ENCODE data around the gene TYW5. TPM values are rescaled to one million over a fixed set of nuclear protein-coding genes. Genes with fewer than 3 reads are reported as not detected.

TYW5 gene
- total RNA-seq, 4 donors from 2014 or later: 9.0 to 18.9 (median 11.1) TPM

GRCh38 chr2:199972088-199972626, 16.9 kb upstream of the TYW5 start:
- TF ChIP-seq POLR2A (IDR thresholded peaks at IDR 0.05) (no peak), CTCF (IDR thresholded peaks at IDR 0.05) (no peak)
- 92 to 93% methylated on average over 6 of the region's 6 CpGs for WGBS, 2 donors
- no peaks in the 10 kb centered on the region for H3K9me3 ChIP-seq
- intact Hi-C loops (cut with DNase I): no loop called here
- DNase-seq: no peak
- no peaks in the 10 kb centered on the region for H3K4me1 ChIP-seq
- H3K4me3 ChIP-seq (replicated peaks in 1 of 3): no peak overlapping the region
- no peaks in the 10 kb centered on the region for H3K27me3 ChIP-seq
- H3K27ac ChIP-seq: no peak overlapping the region
- no peaks in the 10 kb centered on the region for H3K36me3 ChIP-seq

- no peaks in the 10 kb centered on the region for H3K27me3 ChIP-seq
- no peak for DNase-seq
- no peak overlapping the region for H3K27ac ChIP-seq
- 86 to 96% methylated on average over 1 of the region's 1 CpG for WGBS, 2 donors
- H3K4me1 ChIP-seq: no peaks in the 10 kb centered on the region
- no peak for TF ChIP-seq CTCF (IDR thresholded peaks at IDR 0.05)
- TF ChIP-seq POLR2A (IDR thresholded peaks at IDR 0.05): no peak
- intact Hi-C loops (cut with DNase I): no loop called here
- H3K4me3 ChIP-seq (replicated peaks in 1 of 3): no peak overlapping the region
- peaks cover 16 to 24% of the 10 kb centered on the region in 2 donors for H3K36me3 ChIP-seq
- no peaks in the 10 kb centered on the region for H3K9me3 ChIP-seq
Observed at GRCh38 chr2:199968126-199968525, 12.8 kb upstream of the TYW5 start.

- no peak for DNase-seq
- TF ChIP-seq POLR2A (IDR thresholded peaks at IDR 0.05) (no peak), CTCF (IDR thresholded peaks at IDR 0.05) (no peak)
- no peaks in the 10 kb centered on the region for H3K27me3 ChIP-seq
- WGBS, 2 donors: 92 to 97% methylated on average over 1 of the region's 1 CpG
- no peak overlapping the region for H3K4me3 ChIP-seq (replicated peaks in 1 of 3)
- no peaks in the 10 kb centered on the region for H3K9me3 ChIP-seq
- no peaks in the 10 kb centered on the region for H3K4me1 ChIP-seq
- peaks cover 23 to 32% of the 10 kb centered on the region in 2 donors for H3K36me3 ChIP-seq
- intact Hi-C loops (cut with DNase I): no loop called here
- no peak overlapping the region for H3K27ac ChIP-seq
Observed at GRCh38 chr2:199966976-199967375, 11.7 kb upstream of the TYW5 start.

- no peak for TF ChIP-seq CTCF (IDR thresholded peaks at IDR 0.05)
- no peak for TF ChIP-seq POLR2A (IDR thresholded peaks at IDR 0.05)
- intact Hi-C loops (cut with DNase I): no loop called here
- H3K27ac ChIP-seq: no peak overlapping the region
- DNase-seq: no peak
- no peaks in the 10 kb centered on the region for H3K4me1 ChIP-seq
- no peaks in the 10 kb centered on the region for H3K27me3 ChIP-seq
- no peaks in the 10 kb centered on the region for H3K9me3 ChIP-seq
- H3K4me3 ChIP-seq (replicated peaks in 1 of 3): no peak overlapping the region
- H3K36me3 ChIP-seq: peaks cover 29 to 37% of the 10 kb centered on the region in 2 donors
- 86 to 87% methylated on average over 2 of the region's 2 CpGs for WGBS, 2 donors
Observed at GRCh38 chr2:199966405-199966804, 11.1 kb upstream of the TYW5 start.

GRCh38 chr2:199962203-199962602, 6.9 kb upstream of the TYW5 start:
- H3K4me3 ChIP-seq (replicated peaks in 1 of 3): no peak overlapping the region
- 89 to 93% methylated on average over 2 of the region's 2 CpGs for WGBS, 2 donors
- peaks cover 2 to 5% of the 10 kb centered on the region in 2 donors for H3K4me1 ChIP-seq
- H3K9me3 ChIP-seq: no peaks in the 10 kb centered on the region
- no peak for TF ChIP-seq POLR2A (IDR thresholded peaks at IDR 0.05)
- no peak for TF ChIP-seq CTCF (IDR thresholded peaks at IDR 0.05)
- intact Hi-C loops (cut with DNase I): no loop called here
- DNase-seq: no peak
- no peak overlapping the region for H3K27ac ChIP-seq
- peaks cover 44 to 58% of the 10 kb centered on the region in 2 donors for H3K36me3 ChIP-seq
- no peaks in the 10 kb centered on the region for H3K27me3 ChIP-seq
